ENCODE results near the gene OR9Q1. TPM values are rescaled to one million over a fixed set of nuclear protein-coding genes. Genes with fewer than 3 reads are reported as not detected.

OR9Q1 gene
- total and polyA plus RNA-seq, 2 of the 4 experiments (the other 2 are of a cell fraction): not detected

GRCh38 chr11:58006940-58007339, 16.7 kb upstream of the OR9Q1 start:
- Histone ChIP-seq H3K79me1 (ENCODE audit: low read depth in 1 of 2, low read length in 2 of 2) (no peaks in the 10 kb centered on the region), H2AK5ac (ENCODE audit: low read depth, low read length) (peak overlapping the region; percentile 69), H3K9ac (ENCODE audit: low read depth, low read length) (no peak overlapping the region), H2AFZ (replicated peaks; ENCODE audit: low read length, poor library complexity) (peak overlapping the region; percentile 75), H3K23ac (ENCODE audit: low read depth, low read length) (0 out of 2 replicates have a peak overlapping the region, but pooled peaks have one; percentile 16), H3K27me3 (ENCODE audit: control insufficient read depth, insufficient read depth, low read length) (no peaks in the 10 kb centered on the region), H3K4ac (ENCODE audit: low read depth, low read length) (peak overlapping the region; percentile 20), H2AK9ac (replicated peaks; ENCODE audit: low read depth, low read length, poor library complexity) (no peak overlapping the region), H3K14ac (replicated peaks; ENCODE audit: low read depth, low read length) (no peak overlapping the region), H2BK20ac (ENCODE audit: low read depth, low read length) (peak overlapping the region; percentile 62), H2BK15ac (ENCODE audit: low read depth, low read length) (peak overlapping the region; percentile 93; the same call in 2 of the 3 replicates), H3K27ac (ENCODE audit: insufficient read depth, low read length) (peak overlapping the region; percentile 47; the same call in 1 of the 2 replicates), H4K5ac (ENCODE audit: low read depth, low read length) (peak overlapping the region; percentile 43; the same call in 1 of the 2 replicates), H3K56ac (ENCODE audit: extremely low read depth, insufficient read depth, low read length) (0 out of 2 replicates have a peak overlapping the region, but pooled peaks have one; percentile 5), H3K9me3 (ENCODE audit: control insufficient read depth, insufficient read depth, low read length) (no peaks in the 10 kb centered on the region), H4K8ac (ENCODE audit: low read depth in 2 of 2, low read length in 2 of 2) (peak overlapping the region in 1 of 2 experiments; percentile 12; a peak in 1 of 4 replicates), H3K4me3 (ENCODE audit: insufficient read depth, low read depth, low read length) (no peak overlapping the region), H4K20me1 (ENCODE audit: insufficient read depth, low read length) (no peaks in the 10 kb centered on the region), H3K18ac (ENCODE audit: low read depth, low read length) (no peak overlapping the region), H4K91ac (ENCODE audit: insufficient read depth, low read depth, low read length) (peak overlapping the region; percentile 41; the same call in 1 of the 2 replicates), H3K9me1 (ENCODE audit: insufficient read depth, low read length) (peaks cover 4% of the 10 kb centered on the region; the same call in 1 of the 2 replicates), H3K36me3 (ENCODE audit: control insufficient read depth, insufficient read depth, low read length) (no peaks in the 10 kb centered on the region), H2BK5ac (ENCODE audit: low read depth, low read length, poor library complexity, severe bottlenecking) (peak overlapping the region; percentile 62), H2BK120ac (ENCODE audit: low read depth, low read length) (peak overlapping the region; percentile 69), H3K4me2 (ENCODE audit: low read depth, low read length) (no peak overlapping the region), H3K4me1 (ENCODE audit: control insufficient read depth, insufficient read depth, low read length) (peaks cover 2% of the 10 kb centered on the region; the same call in 1 of the 2 replicates)
- dilution Hi-C loops (cut with HindIII; ENCODE audit: low sequenced_read_pairs, unreplicated experiment) (no loop called here), intact Hi-C loops (cut with micrococcal nuclease) (no loop called here), in situ Hi-C loops (cut with MboI; ENCODE audit: low sequenced_read_pairs) (no loop called here)
- ChIA-PET CTCF (no interaction called here), POLR2A (ENCODE audit: unreplicated experiment) (no interaction called here)
- TF ChIP-seq USF2 (IDR thresholded peaks at IDR 0.05; ENCODE audit: low read depth, low read length) (peak; percentile 25; the same call in 1 of the 2 replicates), CEBPB (IDR thresholded peaks at IDR 0.05; ENCODE audit: low read depth, low read length) (no peak), FOS (IDR thresholded peaks at IDR 0.05; ENCODE audit: low read depth, low read length) (peak; percentile 37; the same call in 1 of the 2 replicates), RAD21 (IDR thresholded peaks at IDR 0.05; ENCODE audit: low read length) (no peak)
- WGBS, 2 experiments (ENCODE audit: extremely low coverage in 2 of 2, insufficient read length in 1 of 2): no CpG with 5 or more reads among the region's 2 CpGs
- peak; percentile 69 for ATAC-seq (ENCODE audit: low read depth)
- no TSS peak for BruUV-seq (replicated peaks)
- peak; percentile 78 for DNase-seq
